AG04450 (cell line): ENCODE measurements around the gene PRM1. TPM values are rescaled to one million over a fixed set of nuclear protein-coding genes. Genes with fewer than 3 reads are reported as not detected.

Source experiments
- CTCF ChIA-PET: fragments of 300-600, 350-600 bp; formaldehyde crosslinking; extraction: SDS; loops from one replicate; lab custom pipeline; 2022; ENCODE audit warnings: antibody characterized with exemption, inconsistent platforms; lab: Charles Lee
- POLR2A ChIA-PET: fragments of 350-600 bp; formaldehyde crosslinking; extraction: SDS; loops from one replicate; lab custom pipeline; 2021; ENCODE audit warnings: antibody characterized with exemption, inconsistent platforms; lab: Yijun Ruan, JAX
- DNase-seq: peaks from one replicate; pipeline ENCODE4 v3.0.0-alpha.2; 2011; ENCODE audit warnings: low read depth, low spot score
- H3K27ac ChIP-seq: one replicate; pipeline ENCODE4 v1.5.1; 2012; ENCODE audit warnings: low read depth, low read length, control low read depth
- H3K27me3 ChIP-seq: one replicate; pipeline ENCODE4 v1.6.0; 2012; ENCODE audit warnings: low read length; ENCODE audit not compliant: control insufficient read depth, insufficient read depth
- H3K4me3 ChIP-seq: 2 replicates; pipeline ENCODE4 v1.5.1; 2011; ENCODE audit warnings: mild to moderate bottlenecking, low read depth, low read length, control low read depth
- H3K9me3 ChIP-seq: 2 replicates; pipeline ENCODE4 v1.5.1; 2012; ENCODE audit warnings: low read length; ENCODE audit not compliant: control insufficient read depth, insufficient read depth
- polyA plus RNA-seq: library from polyadenylated mRNA; depleted of rRNA; stranded (reverse); fragments of >200 nt; gene quantifications from 2 replicates; pipeline ENCODE4 v1.2.3, GENCODE V29; 2011; rRNA removed
- small RNA-seq: library from RNA; depleted of rRNA; stranded (forward); fragments of <200 nt; gene quantifications from one replicate; pipeline ENCODE3, GENCODE V24; 2012; ENCODE audit warnings: low read depth; ENCODE audit not compliant: insufficient read length
- TF ChIP-seq, protein P1 (sequence below): IDR thresholded peaks from 2 replicates; pipeline ENCODE4 v1.5.1; 2011; ENCODE audit warnings: low read depth, low read length, control low read depth, inconsistent platforms

The PRM1 gene
- polyA plus RNA-seq, 1 experiment: not detected

DNA sequence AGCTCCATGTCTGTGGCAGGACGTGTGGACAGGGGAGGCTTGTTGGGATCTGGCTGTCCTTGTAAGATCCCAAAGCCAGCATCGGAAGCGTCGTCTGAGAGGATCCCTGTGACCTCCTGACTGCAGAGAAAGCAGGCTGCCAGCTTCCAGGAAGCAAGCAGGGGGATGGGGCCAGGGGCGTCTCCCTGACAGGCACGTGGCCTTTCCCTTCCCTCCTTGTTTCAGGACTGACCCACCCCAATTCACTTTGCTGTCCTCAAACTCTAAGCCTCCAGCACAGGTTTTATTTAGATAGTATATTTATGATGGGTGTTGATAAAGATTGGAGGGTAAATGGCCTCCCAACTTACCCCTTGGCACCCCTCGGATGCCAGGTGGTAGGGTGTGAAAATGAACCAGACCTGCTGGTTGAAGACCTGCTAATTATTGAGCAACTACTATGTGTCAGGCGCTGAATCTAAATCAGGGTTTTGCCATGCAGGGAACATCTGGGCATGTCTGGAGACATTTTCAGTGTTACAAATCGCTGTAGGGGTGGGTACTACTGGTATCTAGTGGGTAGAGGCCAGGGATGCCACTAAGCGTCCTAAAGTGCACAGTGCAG is 49.7 kb downstream of the PRM1 start:
- no peaks in the 10 kb centered on the region for H3K27me3 ChIP-seq
- TF ChIP-seq, protein P1, sequence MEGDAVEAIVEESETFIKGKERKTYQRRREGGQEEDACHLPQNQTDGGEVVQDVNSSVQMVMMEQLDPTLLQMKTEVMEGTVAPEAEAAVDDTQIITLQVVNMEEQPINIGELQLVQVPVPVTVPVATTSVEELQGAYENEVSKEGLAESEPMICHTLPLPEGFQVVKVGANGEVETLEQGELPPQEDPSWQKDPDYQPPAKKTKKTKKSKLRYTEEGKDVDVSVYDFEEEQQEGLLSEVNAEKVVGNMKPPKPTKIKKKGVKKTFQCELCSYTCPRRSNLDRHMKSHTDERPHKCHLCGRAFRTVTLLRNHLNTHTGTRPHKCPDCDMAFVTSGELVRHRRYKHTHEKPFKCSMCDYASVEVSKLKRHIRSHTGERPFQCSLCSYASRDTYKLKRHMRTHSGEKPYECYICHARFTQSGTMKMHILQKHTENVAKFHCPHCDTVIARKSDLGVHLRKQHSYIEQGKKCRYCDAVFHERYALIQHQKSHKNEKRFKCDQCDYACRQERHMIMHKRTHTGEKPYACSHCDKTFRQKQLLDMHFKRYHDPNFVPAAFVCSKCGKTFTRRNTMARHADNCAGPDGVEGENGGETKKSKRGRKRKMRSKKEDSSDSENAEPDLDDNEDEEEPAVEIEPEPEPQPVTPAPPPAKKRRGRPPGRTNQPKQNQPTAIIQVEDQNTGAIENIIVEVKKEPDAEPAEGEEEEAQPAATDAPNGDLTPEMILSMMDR: no peak
- POLR2A ChIA-PET: no interaction called here
- H3K27ac ChIP-seq: no peak overlapping the region
- no peak overlapping the region for H3K4me3 ChIP-seq
- no peaks in the 10 kb centered on the region for H3K9me3 ChIP-seq
- CTCF ChIA-PET: interaction anchor here (0.5 kb wide), 1 partner anchor 269 kb away, joined by 5 read pairs; no protein-coding TSS in a partner anchor
- DNase-seq: no peak

Small RNAs within 50 kb of the gene (small RNA-seq; reads per million reads assigned to genes)
- gene MIR548H2: not detected
- gene RF00019: not detected
- gene RF00554: not detected

Other genes with a start within 250 kb of the PRM1 start
- 11.6 and 21.9 TPM in 2 replicates for gene SOCS1, start 25.1 kb downstream of the PRM1 start, polyA plus RNA-seq
- gene TNP2, start 12.0 kb downstream of the PRM1 start, polyA plus RNA-seq: not detected in 2 replicates
- gene PRM3, start 7.7 kb downstream of the PRM1 start, polyA plus RNA-seq: not detected in 2 replicates
- gene PRM2, start 4.8 kb downstream of the PRM1 start, polyA plus RNA-seq: not detected in 2 replicates
- gene RMI2, start 64.1 kb upstream of the PRM1 start, polyA plus RNA-seq: 3.8 and 4.7 TPM in 2 replicates